ENCODE data around the gene MAD1L1.
A peak's percentile ranks its signal among the peaks of the same experiment; 100 is the strongest.

MAD1L1 gene

GRCh38 chr7:2157473-2158279 lies 75.1 kb downstream of the MAD1L1 start:
- DNase-seq (ENCODE audit: low spot score) = peak; percentile 64

DNA sequence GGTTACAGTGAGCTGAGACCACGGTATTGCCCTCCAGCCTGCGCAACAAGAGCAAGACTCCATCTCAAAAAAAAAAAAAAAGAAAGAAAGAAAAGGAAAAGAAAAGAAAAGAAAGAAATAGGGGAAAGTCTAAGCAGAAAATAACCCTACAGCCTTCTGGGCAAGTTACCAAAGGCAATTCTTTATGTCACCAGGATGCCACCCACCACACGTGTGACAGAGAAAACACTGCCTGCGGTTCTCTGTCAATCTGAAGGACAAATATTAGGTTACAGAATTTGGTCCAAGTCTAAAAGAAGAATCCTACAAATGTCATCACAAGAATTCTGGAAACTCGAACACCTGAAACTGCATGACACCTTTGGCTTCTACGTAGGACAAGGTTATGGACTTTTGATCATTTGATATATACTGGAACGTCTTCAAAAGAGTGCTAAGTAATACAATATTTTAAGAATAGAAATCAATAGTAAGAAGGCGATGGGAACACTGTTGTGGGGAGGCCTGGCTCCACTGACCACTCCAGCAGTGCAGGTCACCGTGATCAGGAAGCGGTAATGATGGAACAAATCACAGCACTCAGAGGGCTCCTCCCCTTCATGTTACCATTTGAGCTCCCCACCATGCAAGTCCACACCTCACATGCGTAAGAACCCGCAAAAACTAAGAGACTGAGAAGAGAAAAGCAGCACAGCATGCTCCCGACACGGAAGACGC lies 75.8 kb downstream of the MAD1L1 start:
- DNase-seq (ENCODE audit: low spot score) = no peak

GRCh38 chr7:2154831-2155230 lies 77.9 kb downstream of the MAD1L1 start:
- no peak for DNase-seq (ENCODE audit: low spot score)

DNA sequence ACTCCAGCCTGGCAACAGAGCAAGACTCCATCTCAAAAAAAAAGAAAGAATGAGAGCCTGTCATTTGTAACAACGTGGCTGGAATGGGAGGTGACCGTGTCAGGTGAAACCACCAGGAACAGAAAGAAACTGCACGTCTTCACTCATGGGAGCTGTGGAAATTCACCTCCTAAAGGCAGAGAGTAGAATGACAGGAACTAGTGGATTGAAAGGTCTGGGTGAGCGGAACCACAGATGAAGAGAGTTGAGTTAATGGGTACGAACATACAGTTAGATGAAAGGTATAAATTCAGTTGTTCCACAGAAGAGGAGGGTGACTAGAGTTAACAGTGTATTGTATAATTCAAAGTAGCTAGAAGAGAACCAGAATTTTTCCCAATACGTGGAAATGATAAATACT lies 78.6 kb downstream of the MAD1L1 start:
- no peak for DNase-seq (ENCODE audit: low spot score)

- DNase-seq (ENCODE audit: low spot score) = no peak
Observed at GRCh38 chr7:2152646-2153045, 80.1 kb downstream of the MAD1L1 start.

- DNase-seq (ENCODE audit: low spot score) = no peak
Observed at GRCh38 chr7:2151801-2152612, 80.7 kb downstream of the MAD1L1 start.

GRCh38 chr7:2151237-2151636 lies 81.5 kb downstream of the MAD1L1 start:
- no peak for DNase-seq (ENCODE audit: low spot score)

DNA sequence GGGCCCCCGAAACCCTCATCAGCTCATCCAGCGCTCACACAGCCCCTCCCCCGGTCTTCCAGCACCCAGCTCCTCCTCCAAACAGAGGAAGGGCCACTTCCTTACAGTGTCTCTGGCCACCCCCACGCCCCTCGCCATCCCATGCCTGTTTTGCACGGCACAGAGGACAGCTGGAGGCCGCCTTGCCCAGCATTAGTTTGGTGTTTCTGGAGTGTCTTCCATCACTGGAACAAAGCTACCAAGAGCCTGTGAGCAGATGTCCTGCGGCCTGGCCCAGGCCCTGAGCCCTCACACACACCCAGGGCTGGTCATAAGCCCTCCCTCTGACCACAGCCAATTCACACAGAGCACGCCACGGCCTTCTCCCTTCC lies 82.3 kb downstream of the MAD1L1 start:
- no peak for DNase-seq (ENCODE audit: low spot score)

GRCh38 chr7:2149672-2150444 lies 82.9 kb downstream of the MAD1L1 start:
- no peak for DNase-seq (ENCODE audit: low spot score)

- no peak for DNase-seq (ENCODE audit: low spot score)
Observed at GRCh38 chr7:2148814-2149213, 83.9 kb downstream of the MAD1L1 start.

GRCh38 chr7:2148189-2148588 lies 84.6 kb downstream of the MAD1L1 start:
- no peak for DNase-seq (ENCODE audit: low spot score)

- no peak for DNase-seq (ENCODE audit: low spot score)
Observed at GRCh38 chr7:2146676-2147472, 85.9 kb downstream of the MAD1L1 start.

DNA sequence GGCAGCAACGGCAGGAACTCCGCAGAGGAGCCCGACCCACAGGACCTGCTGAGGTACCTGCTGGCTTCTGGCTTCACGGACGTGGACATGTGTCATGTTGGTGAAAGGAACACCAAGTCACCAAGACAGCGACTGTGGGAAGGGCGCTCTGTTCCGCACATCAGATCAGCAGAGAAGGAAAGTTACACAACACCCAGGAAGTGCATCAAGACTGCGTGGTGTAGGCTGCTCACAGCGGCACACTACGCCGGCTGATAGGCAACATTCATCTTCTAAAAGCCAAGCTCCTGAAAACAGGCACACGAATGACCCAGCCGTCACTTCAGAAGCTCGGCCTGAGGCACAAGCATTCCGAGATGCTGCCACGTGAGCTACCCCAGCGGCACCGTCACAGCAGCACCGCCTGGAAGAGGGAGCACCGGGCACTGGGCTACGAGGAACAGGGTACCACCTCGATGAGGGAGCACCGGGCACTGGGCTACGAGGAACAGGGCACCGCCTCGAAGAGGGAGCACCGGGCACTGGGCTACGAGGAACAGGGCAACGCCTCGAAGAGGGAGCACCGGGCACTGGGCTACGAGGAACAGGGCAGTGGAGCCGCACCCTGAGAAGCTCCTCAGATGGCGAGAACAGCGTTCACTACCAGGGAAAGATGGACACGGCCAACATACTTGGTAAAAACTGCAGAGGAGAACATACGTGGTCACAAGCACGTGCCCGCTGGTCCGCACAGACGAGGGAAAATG lies 86.7 kb downstream of the MAD1L1 start:
- DNase-seq (ENCODE audit: low spot score) = no peak

- no peak for DNase-seq (ENCODE audit: low spot score)
Observed at GRCh38 chr7:2144926-2145325, 87.8 kb downstream of the MAD1L1 start.

DNA sequence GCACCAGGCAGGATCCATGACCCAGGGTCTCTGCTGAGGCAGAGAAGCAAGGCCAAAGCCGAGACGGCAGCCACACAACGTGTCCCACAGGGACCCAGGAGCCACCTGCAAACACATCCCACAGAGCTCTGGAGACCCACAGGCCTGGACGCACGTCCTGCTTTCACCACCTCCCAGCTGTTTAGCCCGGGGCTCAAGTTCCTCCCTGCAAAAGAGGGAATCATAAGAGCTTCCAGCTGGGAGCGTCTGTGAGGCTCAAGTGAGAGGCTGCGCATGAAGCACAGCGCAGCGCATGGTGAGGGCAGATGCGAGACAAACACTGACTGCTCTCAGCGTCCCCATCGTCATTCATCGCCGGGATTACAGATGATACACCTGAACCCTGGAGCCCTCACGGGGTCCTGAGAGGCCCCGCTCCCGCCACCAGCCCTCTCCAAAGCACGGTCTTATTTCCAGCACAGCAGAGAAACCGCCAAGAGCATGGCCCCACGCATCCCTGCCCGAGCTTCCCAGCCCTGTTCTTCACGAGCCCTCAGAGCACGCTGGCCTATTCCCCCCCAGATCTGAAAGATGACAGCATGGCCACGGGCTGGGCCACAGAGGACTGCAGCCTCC lies 88.7 kb downstream of the MAD1L1 start:
- no peak for DNase-seq (ENCODE audit: low spot score)

DNA sequence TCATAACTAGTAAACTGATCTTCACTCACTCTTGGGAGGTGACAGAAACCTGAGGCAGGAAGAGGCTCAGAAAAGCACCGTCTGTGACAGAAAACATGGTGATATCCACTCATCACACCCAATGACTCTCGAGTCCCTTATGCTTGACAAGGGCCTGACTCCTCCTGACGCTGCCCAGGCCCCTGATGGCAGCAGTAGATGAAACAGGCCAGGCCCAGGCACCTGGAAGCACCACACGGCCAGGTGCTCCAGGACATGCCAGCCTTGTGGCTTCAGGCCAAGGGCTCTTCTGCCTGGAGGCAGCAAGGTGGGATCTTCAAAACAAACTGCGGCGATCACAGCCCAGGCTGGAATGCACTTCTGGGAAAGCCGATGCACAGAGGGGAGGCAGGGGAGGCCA lies 89.3 kb downstream of the MAD1L1 start:
- no peak for DNase-seq (ENCODE audit: low spot score)

DNA sequence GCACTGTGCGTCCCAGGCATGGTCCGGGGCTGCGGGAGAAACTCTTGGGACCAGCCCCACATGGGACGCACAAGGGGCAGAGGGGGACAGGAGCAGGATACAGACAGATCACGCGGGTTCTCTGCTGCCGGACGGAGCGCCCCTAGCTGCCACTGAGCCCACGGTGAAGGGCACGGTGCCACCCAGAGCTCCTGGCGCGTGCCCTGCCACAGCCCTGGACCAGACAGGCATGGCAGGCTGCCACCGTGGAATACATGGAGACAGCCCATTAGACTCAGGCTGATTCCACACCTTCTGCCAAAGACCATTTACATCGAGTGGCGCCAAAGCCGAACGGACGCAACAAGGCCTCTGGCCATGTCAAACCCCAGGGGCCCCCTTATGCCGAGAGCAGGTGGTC lies 90.4 kb downstream of the MAD1L1 start:
- DNase-seq (ENCODE audit: low spot score) = no peak

DNA sequence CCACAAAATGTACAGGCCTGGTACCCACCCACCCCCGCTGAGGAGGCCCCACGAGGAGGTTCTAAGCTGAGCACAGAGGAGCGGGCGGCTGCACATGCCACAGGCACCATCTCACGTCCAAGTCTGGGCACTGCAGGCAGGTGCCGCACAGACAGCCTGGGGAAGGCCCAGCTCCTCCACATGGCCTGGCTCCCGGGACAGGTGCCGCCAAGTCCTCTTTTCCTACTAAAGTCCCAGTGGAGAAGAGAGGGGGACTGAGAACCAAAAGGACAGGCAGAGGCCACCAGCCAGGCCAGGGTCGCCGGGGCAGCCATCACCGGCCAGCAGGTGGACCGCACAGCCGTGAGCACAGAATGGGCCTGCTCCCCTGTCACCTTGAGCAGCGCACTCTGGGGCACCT lies 91.1 kb downstream of the MAD1L1 start:
- DNase-seq (ENCODE audit: low spot score) = no peak

- DNase-seq (ENCODE audit: low spot score) = no peak
Observed at GRCh38 chr7:2141021-2141410, 91.7 kb downstream of the MAD1L1 start.
